Fibroblast of peridontal ligament (primary cell): ENCODE data around the gene TRIM71.
"Not testable (repeated sequence)": the region's sequence is repeated elsewhere in the genome, so short reads cannot be mapped to it uniquely, and the experiment has no call there.

Experiments
- DNase-seq: peaks from one replicate; pipeline ENCODE4 v3.0.0-alpha.2; 2010; ENCODE audit errors: extremely low read depth

The TRIM71 gene

DNA sequence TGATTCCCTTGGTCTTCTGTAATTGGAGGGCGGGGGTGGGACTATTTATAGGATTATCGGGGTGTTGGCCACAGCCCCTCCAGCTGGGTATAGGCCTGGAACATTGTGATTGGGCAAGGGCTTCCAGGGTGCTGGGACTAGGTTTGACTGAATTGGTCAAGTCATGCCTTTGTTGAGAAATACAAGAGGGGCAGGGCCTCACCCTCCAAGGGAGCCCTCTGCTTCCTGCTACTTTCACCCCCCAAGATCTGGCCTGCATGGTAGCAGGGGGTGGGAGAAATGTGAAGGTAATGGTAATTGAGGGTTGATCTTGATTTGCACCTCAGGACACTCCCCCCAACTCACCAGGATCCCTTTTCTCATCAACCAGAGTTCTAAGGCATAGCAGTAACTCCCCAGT, 25.2 kb downstream of the TRIM71 start:
- no peak for DNase-seq

DNA sequence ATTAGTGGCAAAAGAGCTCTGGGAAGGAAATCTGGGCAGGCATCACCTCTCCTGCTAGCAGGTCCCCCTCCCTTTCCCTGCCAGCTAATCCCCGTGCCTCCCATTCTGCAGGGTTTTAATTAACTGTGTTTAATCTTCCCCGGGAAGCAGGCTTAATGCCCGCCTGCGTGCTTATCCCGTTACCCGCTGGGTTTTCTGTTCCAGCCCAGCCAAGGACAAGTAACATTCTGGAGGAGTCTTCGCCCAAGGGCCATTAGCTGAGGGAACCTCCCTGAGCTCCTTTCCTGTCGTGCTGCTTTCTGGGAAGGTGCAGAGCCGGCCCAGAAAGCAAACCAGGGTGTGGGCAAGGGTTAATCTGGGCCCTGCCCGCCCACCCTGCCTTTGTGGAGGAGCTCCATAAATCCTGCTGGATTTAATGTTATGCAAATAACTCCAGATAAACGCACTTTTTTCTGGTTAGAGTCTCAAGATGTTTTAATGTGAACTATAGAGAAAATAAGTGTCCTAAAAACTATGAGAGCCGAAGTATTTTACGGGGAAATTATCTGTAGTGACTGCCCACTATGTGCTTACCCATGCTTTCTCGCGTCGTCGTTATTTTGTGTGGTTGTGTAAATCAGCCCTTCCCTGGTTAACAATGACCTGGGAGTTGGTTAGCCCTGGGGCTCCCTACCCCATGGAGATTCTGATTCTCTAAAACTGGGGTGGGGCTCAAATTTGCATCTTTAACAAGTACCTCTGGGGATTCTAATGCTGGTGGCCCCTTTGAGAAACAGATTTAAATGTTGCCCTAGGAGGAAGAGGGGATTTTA, 25.9 kb downstream of the TRIM71 start:
- DNase-seq = no peak

DNA sequence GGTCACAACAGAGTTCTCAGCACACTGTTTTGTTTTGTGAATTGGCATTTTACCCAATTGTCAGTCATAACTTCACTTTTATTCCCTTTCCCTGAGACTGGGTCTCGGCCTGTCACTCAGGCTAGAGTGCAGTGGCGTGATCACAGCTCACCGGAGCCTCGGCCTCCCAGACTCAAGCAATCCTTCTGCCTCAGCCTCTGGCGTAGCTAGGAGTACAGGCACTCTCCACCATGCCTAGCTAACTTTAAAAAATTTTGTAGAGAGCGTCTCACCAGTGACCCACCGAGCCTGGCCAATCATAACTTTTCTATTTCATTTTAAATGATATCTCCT, 26.5 kb downstream of the TRIM71 start:
- DNase-seq = no peak

DNA sequence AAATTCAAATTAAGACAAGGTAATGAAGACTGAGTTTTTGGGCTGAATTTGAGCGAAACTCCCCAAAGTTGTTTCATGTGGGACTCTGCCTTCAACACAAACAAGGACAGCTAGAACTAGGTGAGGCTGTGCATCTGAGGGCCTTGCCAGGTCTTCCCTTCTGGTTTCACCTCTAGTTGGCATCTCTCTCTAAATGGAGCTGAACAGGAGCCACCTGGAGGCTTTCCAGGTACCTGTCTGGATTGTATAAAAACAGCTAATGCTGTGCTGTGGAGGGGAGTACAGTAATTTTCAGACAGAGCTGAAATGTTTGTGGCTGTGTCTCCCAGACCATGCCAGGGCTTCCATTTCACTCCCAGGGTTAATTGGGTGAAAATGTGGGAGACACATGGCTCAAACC, 27.1 kb downstream of the TRIM71 start:
- no peak for DNase-seq

DNA sequence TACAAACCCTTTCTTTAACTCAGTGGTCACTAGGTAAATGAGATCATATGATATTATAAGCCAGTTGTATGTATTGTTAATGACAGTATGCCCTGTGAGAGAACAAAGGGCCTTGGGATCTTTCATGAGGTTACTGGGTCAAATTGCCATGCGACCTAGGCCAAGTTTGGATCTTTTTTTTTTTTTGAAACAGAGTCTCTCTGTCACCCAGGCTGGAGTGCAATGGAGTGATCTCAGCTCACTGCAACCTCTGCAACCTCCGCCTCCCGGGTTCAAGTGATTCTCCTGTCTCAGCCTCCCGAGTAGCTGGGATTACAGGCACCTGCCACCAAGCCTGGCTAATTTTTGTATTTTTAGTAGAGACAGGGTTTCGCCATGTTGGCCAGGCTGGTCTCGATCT, 27.7 kb downstream of the TRIM71 start:
- DNase-seq = not testable (repeated sequence)

DNA sequence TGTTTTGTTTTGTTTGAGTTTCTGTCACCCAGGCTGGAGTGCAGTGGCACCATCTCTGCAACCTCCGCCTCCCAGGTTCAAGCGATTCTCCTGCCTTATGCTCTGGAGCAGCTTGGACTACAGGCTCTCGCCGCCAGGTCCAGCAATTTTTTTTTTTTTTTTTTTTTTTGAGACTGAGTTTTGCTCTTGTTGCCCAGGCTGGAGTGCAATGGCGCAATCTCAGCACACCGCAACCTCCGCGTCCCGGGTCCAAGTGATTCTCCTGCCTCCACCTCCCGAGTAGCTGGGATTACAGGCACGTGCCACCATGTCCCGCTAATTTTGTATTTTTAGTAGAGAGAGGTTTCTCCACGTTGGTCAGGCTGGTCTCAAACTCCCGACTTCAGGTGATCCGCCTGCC, 29.2 kb downstream of the TRIM71 start:
- DNase-seq = not testable (repeated sequence)

DNA sequence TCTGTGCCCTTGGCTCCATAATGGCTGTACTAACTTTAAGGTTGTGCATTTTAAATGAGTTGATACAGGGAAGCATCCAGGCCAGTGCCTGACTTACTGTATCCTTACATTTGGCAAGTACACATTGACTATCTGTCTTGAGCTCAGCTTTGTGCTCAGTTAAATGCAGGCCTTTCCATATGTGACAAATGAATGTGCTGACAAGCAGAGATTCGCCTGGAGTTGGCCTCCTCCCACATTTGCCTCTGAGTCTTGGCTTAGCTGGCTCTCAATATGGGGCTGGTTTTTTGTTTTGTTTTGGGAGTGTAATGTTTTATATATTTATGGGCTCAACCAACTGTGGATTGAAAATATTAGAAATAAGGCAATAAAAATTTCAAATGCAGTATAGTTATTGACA, 29.7 kb downstream of the TRIM71 start:
- DNase-seq = no peak

DNA sequence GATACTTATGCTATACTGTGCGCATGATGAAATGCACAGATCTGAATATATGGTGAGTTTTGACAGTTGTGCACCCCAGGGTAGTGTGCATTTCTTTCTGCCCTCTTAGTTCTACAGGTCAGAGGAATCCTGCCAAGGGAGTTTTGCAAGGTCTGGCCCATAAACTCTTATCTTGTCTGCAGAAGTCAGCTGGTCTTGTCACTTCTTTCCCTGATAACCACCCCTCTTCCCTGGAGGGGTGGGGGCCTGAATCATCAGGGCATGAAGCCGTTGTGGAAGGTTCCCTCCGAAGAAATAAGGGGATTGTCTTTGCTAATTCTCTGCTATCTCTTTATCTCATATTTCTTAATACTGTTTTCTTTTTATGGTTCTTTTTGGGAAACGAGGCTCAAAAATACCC, 30.4 kb downstream of the TRIM71 start:
- DNase-seq = no peak

DNA sequence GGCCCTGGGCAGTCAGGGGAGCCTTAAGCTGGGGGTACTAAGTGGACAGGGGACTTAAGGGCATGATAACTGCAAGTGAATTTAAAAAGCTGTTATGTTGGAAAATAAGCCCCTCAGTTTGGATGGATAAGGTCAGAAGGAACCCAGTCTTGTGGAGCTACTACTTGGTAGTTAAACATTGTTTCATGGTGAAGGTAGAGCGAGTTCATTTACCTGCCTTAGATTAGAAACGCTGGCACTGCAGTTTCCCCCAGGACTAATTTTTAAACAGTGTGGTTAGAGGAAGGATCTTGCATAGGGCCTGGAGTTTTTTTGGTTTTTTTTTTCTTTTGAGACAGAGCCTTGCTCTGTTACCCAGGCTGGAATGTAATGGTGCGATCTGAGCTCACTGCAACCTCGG, 31.2 kb downstream of the TRIM71 start:
- DNase-seq = no peak

DNA sequence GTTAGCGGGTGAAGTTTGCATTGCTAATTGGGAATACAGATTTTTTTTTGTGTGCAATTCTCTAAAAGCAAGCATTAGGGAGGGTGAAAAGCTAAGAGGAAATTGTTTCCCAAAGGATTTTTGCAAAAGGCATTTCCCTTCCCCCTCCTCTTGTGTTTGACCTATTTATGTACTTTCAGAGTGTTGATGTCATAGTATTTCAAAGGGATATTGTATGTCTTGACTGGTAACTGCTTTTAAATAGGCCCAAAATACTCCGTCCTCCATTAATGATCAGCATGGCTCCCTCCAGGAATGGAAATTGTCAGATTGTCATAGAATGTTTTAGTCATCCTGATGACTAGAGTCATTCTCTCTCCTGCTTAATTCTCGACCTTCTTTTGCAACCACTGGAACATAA, 32.4 kb downstream of the TRIM71 start:
- DNase-seq = no peak

DNA sequence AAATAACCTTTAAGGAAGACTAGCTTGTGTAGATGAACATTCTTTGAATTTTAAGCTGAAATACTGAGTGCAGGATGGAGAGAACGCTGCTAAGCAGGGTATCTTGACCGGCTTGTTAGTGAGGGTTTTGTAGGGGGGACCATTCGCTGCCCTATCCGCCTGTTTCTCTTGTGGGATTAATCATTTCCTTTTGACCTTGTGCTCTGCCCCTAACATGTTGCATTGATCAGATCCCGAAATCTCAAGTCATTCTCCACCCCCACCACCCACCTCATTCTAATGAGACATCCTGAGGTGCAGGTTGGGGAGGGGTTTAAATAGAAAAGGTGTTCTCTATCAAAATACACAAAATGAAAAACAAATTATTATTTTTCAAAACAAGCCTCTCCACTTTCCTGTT, 32.8 kb downstream of the TRIM71 start:
- DNase-seq = no peak

DNA sequence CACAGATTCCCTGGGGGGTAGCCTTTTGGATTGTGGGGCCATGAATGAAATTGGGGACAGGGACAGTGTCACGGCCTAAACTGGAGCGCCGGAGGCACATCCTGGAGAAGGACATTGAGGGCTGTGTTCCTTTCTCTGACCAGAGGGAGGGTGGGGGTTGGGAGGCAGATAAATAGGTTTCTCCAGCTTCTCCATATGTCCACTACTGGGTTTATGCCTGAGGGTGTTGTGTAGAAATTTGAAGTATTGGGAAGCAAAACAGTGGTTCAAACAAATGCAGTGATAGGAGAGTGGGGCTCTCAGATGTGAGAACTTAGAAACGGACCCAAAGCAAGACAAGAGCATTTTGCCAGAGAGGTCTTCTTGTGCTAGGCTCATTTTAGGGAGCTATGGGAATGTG, 34.3 kb downstream of the TRIM71 start:
- no peak for DNase-seq

DNA sequence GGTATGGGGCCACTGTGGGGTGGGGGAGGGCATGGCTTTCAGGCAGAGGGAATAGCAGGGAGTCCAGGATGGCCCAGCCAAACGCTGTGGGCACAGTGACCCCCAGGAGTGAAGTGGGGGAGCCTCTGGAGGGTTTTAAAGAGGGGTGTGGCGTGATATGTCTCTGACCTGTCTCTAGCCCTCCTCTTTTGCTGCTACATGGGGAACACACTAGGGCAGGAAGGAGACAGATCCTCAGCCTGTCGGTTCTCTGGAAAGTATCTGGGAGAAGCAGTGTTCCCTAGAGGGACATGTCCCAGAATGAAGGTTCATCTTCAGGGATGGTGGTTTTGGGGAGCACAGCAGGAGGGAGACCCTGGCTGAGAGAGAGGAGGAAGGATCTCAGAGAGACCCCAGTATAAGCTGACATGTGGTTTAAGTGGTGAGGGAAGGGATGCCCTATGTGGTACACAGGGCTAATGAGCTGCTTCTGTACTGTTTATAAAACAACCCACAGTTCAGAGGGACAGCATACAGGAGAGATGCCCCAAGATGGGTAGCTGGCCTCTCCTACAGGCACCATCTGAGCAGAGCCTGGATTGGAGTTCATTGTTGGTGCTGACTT, 37.7 kb downstream of the TRIM71 start:
- DNase-seq = no peak

DNA sequence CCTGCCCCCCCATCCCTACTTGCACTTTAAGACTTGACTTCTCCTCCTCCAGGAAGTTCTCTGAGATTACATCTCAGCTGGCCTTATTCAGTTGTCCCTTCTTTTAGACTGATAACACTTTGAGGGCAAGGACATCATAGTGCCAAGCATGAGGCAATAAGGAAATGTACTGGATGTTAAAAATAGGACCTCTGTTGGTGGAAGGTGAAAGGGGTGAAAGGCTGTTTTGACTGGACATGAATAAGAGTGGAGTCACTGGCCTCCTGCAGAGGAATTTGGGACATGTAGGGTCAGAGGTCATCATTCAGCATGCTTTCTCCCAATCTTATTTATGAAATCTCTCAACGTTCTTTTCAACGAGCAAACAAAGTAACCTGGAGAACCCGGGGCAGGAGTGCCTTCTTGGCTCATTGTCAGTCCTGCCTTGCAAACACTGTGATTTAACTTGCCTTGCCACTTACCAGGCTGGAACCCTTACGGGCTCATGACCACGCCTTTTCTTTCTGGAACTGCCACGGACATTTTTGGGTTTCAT, 38.6 kb downstream of the TRIM71 start:
- no peak for DNase-seq

DNA sequence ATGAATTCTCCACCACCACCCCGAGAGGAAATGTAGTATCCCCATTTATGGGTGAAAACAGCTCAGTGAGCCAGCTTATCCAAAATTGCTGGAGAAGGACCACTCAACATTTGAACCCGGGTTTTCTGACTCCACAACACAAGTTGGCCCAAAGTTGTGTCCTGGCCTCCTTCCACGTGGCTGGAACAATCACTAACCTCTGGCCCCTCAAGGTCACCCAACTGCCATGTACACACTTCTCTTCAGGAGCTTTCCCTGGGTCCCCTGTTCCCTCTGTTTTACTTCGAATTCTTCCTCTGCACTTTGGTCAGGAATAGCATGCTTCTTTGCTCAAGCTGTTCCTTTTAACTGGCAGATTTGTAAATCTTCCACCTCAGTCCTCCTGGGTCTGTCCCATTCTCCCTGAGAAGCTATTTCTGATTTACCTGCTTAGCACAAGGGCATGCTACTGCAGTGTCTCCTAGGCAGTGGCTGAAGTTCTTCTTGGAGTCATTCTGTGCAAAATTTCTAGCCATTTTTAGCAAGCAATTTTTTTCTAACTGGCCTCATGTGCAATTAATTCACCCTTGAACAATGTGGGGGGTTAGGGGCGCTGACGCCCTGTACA, 39.2 kb downstream of the TRIM71 start:
- DNase-seq = no peak

DNA sequence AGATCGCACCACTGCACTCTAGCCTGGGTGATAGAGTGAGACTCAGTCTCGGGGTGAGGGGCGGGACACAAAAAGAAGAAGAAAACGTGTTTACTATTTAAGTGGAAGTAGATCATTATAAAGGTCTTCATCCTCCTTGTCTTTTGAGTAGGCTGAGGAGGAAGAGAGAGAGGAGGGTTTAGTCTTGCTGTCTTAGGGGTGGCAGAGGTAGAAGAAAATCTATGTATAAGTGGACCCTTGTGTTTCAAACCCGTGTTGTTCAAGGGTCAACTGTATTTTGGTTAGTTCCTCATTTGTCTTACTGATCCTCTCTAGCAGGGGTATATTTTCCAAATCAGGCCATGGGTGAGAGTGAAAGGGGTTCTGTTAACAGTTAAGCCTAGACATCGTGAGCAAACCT, 40.1 kb downstream of the TRIM71 start:
- DNase-seq = no peak

DNA sequence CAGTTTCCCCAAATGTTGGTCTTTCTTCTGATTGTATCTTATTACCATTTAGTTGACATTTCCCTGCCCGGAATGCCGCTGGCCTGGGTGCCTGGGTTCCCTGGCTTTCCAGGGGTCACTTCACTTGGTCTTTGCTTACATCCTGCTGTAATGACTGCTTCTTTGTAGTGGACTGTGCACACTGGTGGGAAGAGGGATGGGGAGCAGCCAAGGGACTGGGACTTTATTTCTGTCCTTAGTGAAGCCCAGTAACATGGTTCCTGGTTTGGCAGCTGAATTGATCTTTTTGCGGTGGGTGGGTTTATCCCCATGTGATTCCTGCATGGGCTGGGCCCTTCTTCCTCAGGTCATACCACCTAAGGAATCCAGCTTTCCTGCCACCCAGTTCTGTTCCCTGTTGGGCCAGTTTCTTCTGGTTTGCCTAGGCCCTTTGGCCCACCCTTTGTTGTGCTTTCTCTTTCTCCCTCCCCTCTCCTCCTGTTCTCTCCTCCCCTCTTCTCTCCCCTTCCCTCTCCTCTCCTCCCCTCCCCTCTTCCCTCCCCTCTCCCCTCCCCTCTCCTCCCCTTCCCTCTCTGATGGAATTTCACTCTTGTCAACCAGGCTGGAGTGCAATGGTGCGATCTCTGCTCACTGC, 41.9 kb downstream of the TRIM71 start:
- DNase-seq = no peak

DNA sequence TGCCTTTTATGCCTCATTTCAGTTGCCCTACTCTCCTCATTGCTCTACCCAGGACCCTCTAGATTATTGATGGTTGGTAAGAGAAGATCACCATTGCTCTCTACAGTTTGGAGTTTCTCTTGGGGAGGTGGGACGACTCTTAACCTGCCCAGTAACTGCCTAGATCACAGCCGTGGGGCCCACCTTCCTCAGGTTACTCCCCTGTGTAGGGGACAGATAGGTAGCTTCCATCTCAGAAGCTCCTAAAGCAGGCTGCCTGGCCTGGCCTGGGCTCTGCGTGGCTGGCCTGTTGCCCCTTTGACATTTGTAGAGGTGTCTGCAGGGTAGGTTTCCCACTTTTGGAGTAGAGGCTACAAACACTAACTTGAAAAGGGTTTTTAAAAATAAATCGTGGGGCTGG, 42.7 kb downstream of the TRIM71 start:
- no peak for DNase-seq

DNA sequence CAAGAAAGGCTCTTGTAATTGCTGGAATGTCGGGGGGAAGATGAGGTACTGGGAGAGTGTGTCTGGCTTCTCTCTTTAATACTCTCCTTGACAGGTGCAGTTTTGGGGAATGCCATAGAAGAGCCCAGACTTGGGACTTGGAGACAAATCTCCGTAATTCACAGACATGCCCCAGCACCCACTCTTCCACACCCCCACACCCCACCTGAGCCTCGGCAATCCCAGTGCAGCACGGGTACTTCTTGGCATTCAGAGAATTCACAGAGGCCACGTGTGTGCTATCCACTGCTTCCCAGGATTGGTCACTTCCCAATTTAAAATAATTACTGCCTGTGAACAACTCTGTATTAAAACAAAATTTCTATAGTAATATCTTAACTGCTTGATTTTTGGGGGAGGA, 43.9 kb downstream of the TRIM71 start:
- no peak for DNase-seq

DNA sequence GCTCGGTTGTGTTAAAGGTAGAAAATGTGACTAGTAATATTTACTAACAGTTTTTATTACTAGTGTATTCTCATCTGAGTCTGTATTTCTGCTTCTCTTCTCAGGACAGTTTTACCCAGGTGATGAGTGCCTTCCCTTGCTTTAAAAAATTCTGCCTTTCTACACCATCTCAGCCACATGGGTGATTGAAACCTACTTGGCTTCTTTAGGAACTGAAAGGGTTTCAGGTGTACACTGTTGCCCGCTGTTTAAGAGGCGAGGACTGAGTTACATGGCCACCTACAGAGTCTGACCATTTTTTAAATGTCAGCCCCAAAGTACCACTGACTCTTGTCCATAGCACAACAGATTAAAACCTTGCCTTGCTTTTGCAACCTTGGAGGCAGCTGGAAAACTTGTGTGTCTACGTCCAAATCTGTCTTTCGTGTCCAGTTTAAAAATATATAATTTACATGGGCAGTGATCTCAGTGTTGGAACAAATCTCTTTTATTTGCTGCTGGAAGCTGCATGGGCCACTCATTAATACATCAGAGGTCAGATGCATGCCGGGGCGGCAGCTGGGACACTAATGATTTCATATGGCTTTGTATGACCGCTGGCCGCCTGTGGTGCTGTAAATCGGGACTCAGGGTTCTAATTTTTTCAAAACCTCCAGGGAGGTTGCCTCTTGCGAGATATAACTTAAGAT, 44.6 kb downstream of the TRIM71 start:
- no peak for DNase-seq

DNA sequence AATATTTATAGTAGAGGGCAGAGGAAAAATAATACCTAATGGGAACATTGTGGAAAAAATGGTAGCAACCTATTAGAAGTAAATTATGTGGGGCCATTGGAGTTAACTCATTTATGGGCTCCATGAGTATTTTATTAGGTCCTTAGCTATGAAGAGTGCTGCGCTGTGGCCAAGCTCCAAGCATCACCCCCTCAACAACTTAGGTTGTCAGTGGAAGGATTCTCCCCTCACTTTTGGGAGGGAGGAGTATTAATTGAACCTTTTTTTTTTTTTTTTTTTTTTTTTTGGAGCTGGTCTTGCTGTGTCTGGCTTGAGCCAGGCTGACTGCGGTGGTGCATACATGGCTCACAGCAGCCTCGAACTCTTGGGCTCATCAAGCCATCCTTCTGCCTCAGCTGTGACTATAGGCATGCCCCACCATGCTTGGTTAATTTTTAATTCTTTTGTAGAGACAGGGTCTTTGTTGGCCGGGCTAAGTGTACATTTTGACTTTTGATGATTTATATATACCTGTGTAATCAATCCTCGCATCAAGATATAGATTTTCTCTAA, 45.2 kb downstream of the TRIM71 start:
- DNase-seq = no peak

DNA sequence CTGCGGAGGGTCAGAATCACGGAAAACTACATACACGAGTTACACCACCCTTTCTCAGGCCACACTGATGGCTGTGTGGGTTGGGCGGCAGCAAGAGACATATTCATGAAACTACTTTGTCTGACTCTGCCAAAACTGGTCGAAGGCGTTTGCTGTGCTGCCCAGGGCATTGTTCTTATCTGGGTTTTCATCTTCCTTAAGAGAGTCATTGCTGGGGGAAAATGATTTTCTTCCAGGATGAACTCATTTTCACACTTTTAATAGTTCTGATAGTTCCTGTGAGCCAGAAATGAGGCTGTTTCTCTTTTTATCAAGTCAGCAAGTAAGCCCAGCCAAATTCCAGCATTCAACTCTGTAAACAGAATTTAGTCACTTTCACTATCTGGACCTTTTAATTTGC, 47.6 kb downstream of the TRIM71 start:
- DNase-seq = no peak
